ENCODE measurements around the gene JAM3.
"Not testable (repeated sequence)": the region's sequence is repeated elsewhere in the genome, so short reads cannot be mapped to it uniquely, and the experiment has no call there.

- not testable (repeated sequence) for TF ChIP-seq ZNF274 (IDR thresholded peaks at IDR 0.05; ENCODE audit: low read depth, low read length); YY1 (IDR thresholded peaks at IDR 0.05; ENCODE audit: insufficient read depth, insufficient read length); SUZ12 (IDR thresholded peaks at IDR 0.05; ENCODE audit: extremely low read depth, insufficient read depth, insufficient read length)
Observed at GRCh38 chr11:134092006-134092405, 23.1 kb downstream of the JAM3 start.
